GM21825 (cell line): ENCODE data around the gene RBM33.

Experiments used
- ATAC-seq: cut with Tn5 transposase; IDR thresholded peaks from one replicate; pipeline ENCODE4 v1.9.1; 2021; ENCODE audit warnings: mild to moderate bottlenecking, moderate library complexity; ENCODE audit not compliant: unreplicated experiment

Gene RBM33

GRCh38 chr7:155744971-155745683 lies 100.7 kb downstream of the RBM33 start:
- ATAC-seq, result no peak

DNA sequence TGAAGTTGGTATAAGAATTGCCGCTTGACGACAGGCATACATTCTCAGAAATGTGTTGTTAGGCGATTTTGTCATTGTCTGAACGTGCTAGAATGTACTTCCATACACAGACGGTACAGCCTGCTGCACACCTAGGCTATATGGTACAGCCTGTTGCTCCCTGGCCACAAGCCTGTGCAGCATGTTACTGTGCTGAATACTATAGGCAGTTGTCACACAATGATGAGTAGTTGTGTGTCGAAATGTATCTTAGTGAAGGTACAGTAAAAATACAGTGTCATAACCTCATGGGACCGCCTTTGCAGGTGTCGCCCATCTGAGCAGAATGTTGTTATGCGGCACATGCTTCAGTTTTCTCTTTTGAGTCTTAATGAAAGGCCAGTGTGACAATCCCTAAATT lies 101.3 kb downstream of the RBM33 start:
- ATAC-seq, result no peak

DNA sequence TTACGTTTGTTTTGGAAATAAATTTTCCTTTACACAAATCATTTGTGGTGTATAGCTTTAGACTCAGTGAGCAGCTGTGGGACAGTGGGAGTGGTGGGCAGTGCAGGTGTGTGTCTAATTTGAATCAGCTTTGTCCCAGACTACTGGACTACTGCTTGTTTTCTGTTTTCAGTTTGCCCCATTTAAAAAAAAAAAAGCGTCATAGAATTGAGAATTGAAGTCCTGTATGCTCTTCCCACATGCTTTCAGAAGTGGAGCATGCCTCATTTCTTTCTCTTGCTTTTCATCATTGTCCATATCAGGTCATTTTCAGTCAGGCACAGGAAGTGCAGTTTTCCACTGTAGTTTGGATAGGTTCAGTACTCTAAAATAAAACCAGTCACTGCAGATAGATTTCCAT lies 101.7 kb downstream of the RBM33 start:
- ATAC-seq, result peak; percentile 52

GRCh38 chr7:155747209-155747608 lies 102.7 kb downstream of the RBM33 start:
- ATAC-seq, result no peak

- no peak for ATAC-seq
Observed at GRCh38 chr7:155749578-155749977, 105.1 kb downstream of the RBM33 start.

DNA sequence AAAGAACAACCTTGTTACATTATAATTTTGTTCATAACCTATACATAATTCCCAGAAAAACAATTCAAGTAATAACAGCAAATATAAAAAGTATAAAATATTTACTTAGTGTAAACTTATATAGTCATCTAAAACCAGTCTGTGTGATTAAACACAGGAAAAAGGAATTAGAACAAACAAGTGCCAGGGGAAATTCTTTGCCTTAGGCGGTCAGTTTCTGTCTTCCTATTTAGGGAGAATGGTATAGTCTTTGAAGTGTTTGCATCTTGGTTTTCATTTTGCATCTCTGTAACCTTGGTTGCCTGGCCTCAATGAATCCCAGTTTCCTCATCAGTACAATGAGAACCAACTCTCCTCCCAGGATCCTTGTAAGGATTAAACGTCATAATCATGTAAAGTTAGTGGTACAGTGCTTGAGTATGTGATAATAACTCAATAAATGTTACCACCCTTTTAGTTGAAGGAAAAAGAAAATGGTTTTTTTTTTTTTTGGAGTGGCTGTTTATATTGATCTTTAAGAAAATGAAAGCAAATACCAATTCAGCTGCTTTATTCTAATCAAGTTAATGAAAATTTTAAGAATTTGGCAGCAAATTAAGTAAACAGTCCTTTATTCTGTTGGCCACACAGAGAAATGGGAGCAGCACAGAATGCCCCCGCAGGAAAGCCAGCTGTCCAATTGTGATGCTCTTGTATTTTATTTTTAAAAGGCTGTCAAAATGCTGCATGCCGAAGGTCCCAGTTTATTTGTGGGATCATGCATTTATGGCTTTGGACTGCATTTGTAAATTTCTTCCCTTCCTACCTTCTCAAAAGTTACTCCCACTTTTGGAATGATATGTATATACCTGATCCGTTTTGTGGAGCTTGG lies 106.0 kb downstream of the RBM33 start:
- ATAC-seq, result no peak

DNA sequence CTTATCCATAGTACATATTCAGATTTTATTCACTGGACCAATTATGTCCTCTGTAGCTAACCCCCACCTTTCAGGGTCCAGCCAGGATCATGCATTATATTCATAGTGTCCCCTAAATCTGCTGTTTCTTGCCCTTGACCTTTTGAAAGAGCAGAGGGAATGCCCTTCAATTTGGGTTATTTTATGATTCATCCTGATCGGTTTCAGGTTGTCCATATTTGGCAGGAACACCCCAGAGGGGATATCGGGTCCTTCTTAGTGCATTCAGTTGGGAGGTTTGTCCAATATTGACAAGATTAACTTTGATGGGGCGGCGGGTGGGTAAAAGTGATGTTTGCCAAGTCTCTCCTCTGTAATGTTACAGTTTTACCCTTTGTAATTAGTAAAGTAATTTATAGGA lies 106.9 kb downstream of the RBM33 start:
- ATAC-seq, result no peak

DNA sequence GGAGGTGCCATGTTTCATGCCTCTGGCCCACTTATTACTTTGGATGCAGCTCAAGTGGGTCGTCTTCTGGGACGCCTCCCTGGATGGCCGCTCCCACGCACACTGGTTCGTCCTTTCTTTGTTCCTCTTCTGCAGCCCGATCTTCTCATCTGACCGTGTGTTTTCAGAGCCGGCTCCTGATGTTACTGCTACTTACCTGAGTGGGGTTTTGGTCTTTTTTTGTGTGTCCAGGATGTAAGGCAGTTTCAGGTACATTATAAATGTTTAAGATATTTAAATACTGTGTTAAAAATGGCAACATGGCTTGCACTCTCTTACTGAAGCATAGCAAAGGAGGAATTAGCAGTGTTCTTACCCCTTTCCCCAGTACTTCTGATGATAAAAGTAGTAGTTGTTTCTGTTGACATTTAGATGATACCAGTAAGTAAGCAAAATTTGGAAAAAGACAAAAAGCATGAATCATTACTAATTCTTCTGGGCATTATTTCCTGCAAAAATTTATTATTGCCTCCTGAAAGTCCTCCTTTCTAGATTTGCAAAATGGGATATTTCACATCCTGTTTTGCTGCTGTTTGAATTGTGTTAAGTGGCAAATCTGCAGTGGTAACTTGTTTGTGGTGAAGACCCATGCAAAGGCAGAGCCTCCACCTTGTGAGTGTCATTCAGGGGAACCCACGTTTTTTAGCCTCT lies 108.4 kb downstream of the RBM33 start:
- ATAC-seq, result peak; percentile 52

DNA sequence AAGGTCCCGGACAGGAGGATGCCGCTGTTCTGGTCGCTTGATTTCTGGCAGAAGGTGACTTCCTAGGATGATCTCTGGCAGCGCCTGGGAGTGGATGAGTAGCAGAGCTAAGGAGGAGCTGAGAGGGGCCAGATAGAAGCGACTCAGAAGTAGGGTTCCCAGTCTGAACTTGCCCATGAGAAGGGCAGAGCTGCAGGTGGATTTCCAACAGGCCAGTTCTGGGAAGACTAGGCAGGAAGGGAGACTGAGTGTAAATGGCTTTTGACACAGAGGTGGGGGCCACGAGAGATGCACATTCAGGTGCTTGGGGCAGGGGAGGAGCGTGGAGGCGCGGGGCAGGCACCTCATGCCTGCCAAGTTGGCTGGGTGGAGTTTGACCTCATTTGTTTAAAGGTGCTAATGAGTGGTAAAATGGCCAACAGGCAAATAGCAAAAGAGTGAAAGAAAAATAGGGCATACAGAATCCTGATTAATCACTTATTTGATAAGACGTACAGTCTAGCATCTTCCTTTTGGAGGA lies 109.0 kb downstream of the RBM33 start:
- peak; percentile 13 for ATAC-seq

DNA sequence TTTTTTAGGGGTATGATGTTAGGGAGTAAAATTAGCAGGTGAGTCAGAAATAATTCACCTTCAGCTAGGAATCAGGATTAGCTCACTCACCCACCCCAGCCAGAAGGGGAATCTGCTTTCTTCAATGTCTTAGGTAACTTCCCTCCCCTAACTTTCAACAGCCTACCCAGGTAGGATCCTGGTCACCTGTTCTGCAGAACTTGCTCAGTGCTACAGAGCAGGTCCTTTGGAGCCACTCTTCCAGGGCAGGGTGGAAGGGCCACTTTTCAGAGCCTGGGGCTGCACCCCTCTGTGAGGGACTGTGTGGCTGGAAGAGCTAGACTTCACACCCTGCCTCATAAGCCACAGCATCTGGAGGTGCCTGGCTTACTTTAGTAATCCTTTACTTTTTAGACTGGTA lies 109.7 kb downstream of the RBM33 start:
- no peak for ATAC-seq

- ATAC-seq, result no peak
Observed at GRCh38 chr7:155755026-155755425, 110.6 kb downstream of the RBM33 start.

GRCh38 chr7:155756322-155756721 lies 111.9 kb downstream of the RBM33 start:
- ATAC-seq, result no peak

DNA sequence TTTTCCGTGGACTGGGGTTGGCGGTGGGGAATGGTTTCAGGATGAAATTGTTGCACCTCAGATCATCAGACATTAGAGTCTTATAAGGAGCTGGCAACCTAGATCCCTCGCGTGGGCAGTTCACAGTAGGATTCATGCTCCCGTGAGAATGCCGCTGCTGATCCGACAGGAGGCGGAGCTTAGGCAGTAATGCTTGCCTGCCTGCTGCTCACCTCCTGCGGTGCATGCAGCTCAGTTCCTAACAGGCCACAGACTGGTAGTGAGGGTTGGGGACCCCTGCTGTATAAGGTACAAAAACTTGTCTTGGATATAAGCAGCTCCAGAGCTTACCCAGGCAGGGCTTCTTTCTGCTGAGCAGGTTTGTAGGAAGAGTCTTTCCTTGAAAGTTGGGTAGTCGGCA lies 113.9 kb downstream of the RBM33 start:
- no peak for ATAC-seq

DNA sequence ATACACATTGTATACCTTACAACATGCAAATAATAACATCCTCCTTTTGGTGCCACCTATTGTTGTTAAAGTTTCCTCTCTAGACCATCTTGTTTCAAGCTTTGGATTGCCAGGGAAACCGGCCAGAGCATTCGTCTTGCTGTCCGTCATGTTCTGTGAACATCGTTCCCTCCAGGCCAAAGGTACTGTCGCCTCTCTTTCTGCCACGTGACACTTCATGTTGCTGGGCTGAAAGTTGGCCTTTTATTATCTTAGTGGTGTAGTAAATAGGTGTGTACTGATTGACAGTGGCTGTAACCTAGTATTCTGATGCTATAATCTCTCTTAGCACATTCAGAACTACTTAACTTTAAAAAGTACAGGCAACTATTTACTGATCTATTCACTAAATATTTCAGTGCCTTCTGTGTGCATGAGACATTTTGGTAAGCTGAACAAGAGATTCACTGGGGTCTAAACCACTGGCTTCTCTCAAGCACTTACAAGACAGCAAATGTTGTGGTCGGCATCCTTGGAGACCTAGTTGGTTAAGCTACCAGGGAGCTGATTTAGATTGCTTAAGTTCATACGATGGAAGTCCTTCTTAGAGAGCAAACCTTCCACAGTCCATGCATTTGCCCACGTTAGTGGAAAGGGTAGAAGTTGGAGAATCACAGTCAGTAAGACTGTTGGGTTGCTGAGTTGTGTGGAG lies 115.4 kb downstream of the RBM33 start:
- no peak for ATAC-seq

GRCh38 chr7:155761162-155761561 lies 116.7 kb downstream of the RBM33 start:
- ATAC-seq, result no peak

GRCh38 chr7:155762036-155762435 lies 117.6 kb downstream of the RBM33 start:
- ATAC-seq, result no peak

DNA sequence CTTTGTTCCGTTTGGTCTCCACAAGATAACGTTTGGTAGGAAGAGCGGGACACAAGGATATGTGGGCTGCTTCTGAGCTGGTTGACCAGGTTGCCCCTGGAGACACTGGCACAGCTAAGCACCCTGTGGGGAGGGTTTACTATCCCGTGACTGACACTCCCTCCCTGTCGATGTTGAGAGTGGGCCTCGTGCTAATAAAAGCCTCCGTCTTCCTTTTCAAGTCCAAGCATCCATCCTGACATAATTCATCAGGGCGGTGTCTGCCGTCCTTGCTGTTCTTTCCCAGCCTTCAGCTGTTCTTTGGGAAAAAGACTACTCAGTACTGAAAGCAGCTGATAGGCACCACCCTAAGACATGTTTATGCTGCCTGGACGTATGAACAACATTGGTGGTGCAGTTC lies 118.2 kb downstream of the RBM33 start:
- no peak for ATAC-seq

DNA sequence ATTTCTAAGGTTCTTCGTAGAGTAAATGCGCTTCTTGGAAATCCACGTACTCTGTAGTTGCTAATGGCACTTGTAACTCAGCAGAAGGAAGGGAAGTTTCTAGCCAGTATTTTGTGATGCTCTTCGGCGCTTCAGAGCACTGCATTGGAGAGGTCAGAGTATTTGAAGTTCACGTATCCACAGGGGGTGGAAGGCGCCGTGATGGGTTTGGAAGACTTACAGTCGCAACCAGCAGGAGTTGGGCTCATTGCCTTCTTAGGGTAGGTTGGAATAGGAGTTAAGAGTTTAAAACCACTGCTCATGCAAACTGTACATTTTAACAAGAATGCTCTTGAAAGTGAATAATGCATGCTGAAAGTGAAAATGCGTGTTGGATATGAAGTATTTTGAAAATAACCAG lies 118.7 kb downstream of the RBM33 start:
- no peak for ATAC-seq

DNA sequence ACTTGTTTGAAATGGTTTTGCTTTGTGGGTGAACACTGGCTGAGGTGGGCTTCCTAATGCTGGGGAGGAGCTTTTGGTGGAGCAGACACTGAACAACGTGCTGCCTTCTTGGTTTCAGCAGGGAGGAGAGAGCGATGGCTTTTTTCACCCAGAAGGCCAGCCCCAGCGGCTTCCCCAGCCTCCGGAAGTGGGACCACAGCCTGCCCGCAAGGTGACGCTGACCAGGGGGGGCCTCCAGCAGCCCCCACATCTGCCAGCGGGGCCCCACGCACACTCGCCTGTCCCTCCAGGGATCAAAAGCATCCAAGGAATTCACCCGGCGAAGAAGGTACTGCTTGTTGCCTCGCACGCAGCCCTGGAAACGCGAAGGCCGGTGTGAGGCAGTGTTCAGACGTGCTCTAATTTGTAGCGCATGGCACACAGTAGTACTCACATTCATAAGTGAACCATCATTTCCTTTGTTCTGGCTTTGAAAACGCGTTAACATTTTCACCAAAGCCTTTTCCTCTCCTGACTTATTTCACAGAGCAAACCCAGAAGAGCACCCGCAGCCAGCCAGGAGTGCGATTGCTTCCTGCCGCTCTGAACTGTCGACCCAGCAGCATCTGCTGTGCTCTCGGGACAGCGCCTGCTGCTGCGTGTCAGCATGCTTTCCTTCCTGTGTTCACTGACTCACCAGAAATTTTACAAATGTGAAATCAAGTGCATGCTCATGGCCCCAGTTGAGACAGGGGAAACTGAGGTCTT lies 119.4 kb downstream of the RBM33 start:
- peak; percentile 64 for ATAC-seq

DNA sequence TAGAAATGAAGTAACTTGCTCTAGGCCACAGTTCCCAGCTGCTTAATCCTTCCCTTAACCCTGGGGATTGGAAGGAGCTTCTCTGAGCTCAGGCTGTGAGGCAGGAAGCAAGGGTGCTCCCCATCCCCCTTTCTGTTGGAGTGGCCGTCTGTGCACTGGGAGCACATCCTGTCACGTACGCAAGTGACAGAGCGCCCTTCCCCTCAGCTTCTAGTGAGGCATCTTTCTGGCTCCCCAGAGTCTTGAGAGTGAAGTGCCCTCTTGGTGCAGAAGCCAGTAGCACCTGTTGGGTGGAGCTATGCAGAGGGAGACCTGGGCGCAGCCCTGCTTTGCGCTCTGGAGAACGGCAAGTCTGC lies 120.0 kb downstream of the RBM33 start:
- peak; percentile 56 for ATAC-seq
